ENCODE results near the gene EIF2B5. TPM values are rescaled to one million over a fixed set of nuclear protein-coding genes. Genes with fewer than 3 reads are reported as not detected.

Gene EIF2B5
- total and polyA plus RNA-seq, 9 of the 15 experiments (the other 6 are each of a cell fraction or from before 2014, with no cell fraction given) = 19.1 to 92.4 (median 74.0) TPM

GRCh38 chr3:184180165-184180564, 45.0 kb downstream of the EIF2B5 start:
- TF ChIP-seq GABPA (tag; conservative IDR thresholded peaks at IDR 0.05; ENCODE audit: low read depth) (peak; percentile 52), HOMEZ (CRISPR knock-in tag; IDR thresholded peaks at IDR 0.05) (no peak), FOSL1 (tag; conservative IDR thresholded peaks at IDR 0.05) (peak; percentile 25; the same call in 1 of the 2 replicates), TFAP4 (CRISPR knock-in tag; IDR thresholded peaks at IDR 0.05; ENCODE audit: borderline replicate concordance) (peak; percentile 57; the same call in 1 of the 2 replicates), ETV1 (tag; conservative IDR thresholded peaks at IDR 0.05; ENCODE audit: low read depth) (0 out of 2 replicates have a peak, but pooled peaks have one; percentile 38)
- FAIRE-seq (no peak), DNase-seq (ENCODE audit: extremely low read depth in 1 of 4, low spot score in 3 of 4) (peak in 1 of 4 experiments; percentile 51), ATAC-seq (no peak)
- Histone ChIP-seq H3K27ac (ENCODE audit: extremely low read depth, low read depth, low read length) (no peak overlapping the region), H3K79me2 (ENCODE audit: control insufficient read depth, insufficient read depth, low read length) (peaks cover 39% of the 10 kb centered on the region), H3K4me1 (replicated peaks in 1 of 2; ENCODE audit: control insufficient read depth in 2 of 2, insufficient read depth in 2 of 2, low read length in 2 of 2) (peaks cover 26 to 45% of the 10 kb centered on the region in 2 experiments), H3K27me3 (ENCODE audit: control insufficient read depth in 2 of 2, insufficient read depth in 2 of 2, low read length in 2 of 2) (no peaks in the 10 kb centered on the region), H4K20me1 (replicated peaks; ENCODE audit: control insufficient read depth, insufficient read depth, low read length) (peaks cover 20% of the 10 kb centered on the region), H3K9ac (ENCODE audit: insufficient read depth in 1 of 2, low read depth in 2 of 2, low read length in 2 of 2) (no peak overlapping the region), H2AFZ (ENCODE audit: low read depth, low read length) (no peak overlapping the region), H3K9me1 (ENCODE audit: control insufficient read depth, insufficient read depth, low read length) (no peaks in the 10 kb centered on the region), H3K36me3 (ENCODE audit: control insufficient read depth, insufficient read depth, low read length) (peaks cover 85% of the 10 kb centered on the region), H3K9me3 (replicated peaks; ENCODE audit: control insufficient read depth, insufficient read depth, low read depth, low read length) (no peaks in the 10 kb centered on the region), H3K4me2 (ENCODE audit: insufficient read depth, low read length) (no peak overlapping the region), H3K4me3 (no peak overlapping the region)
- in situ Hi-C loops (cut with MboI) (no loop called here), intact Hi-C loops (cut with micrococcal nuclease) (no loop called here)
- WGBS (ENCODE audit: insufficient coverage, low coverage, missing lambda C conversion rate) = 86% methylated on average over 5 of the region's 6 CpGs
- no TSS peak for BruUV-seq (replicated peaks)
- CTCF ChIA-PET (ENCODE audit: low intra/inter-chr PET ratio) = no interaction called here
- POLR2A ChIA-PET = interaction anchor here (0.6 to 1.5 kb wide), 10 partner anchors 8 to 276 kb away, joined by 3 to 8 read pairs (median 3); no protein-coding TSS in a partner anchor
